GM23338 (cell line): ENCODE data around the gene TRPM7. TPM values are rescaled to one million over a fixed set of nuclear protein-coding genes. Genes with fewer than 3 reads are reported as not detected.

Experiments
- ATAC-seq: fragments of 200-7000 bp; cut with Tn5 transposase; 3 replicates; pipeline ENCODE4 v1.9.1; 2020
- DNase-seq: peaks from one replicate; pipeline ENCODE4 v3.0.0-alpha.2; 2015; ENCODE audit warnings: low spot score
- H2AFZ ChIP-seq: fragments of 200-600 bp; sonication (generic); 2 replicates; pipeline ENCODE4 v1.8.0; 2016; ENCODE audit warnings: antibody characterized with exemption, mild to moderate bottlenecking, moderate library complexity
- H3F3A ChIP-seq: fragments of 200-600 bp; sonication (generic); replicated peaks from 2 replicates; pipeline ENCODE4 v1.8.0; 2017; ENCODE audit warnings: antibody characterized with exemption, mixed run types, low read depth
- H3K27ac ChIP-seq: fragments of 200-600 bp; sonication (generic); 2 replicates; pipeline ENCODE4 v1.6.1; 2016; ENCODE audit warnings: low read depth
- H3K27me3 ChIP-seq: fragments of 200-600 bp; sonication (generic); 2 replicates; pipeline ENCODE4 v1.8.0; 2016; ENCODE audit warnings: mild to moderate bottlenecking, mixed run types, moderate library complexity; ENCODE audit not compliant: insufficient read depth
- H3K36me3 ChIP-seq: fragments of 200-600 bp; sonication (generic); 2 replicates; pipeline ENCODE4 v1.8.0; 2016; ENCODE audit warnings: mild to moderate bottlenecking; ENCODE audit not compliant: insufficient read depth
- H3K4me1 ChIP-seq: fragments of 200-600 bp; sonication (generic); 2 replicates; pipeline ENCODE4 v1.8.0; 2016; ENCODE audit warnings: mild to moderate bottlenecking, moderate library complexity; ENCODE audit not compliant: insufficient read depth
- H3K4me2 ChIP-seq: fragments of 200-600 bp; sonication (generic); 2 replicates; pipeline ENCODE4 v1.7.1; 2017; ENCODE audit warnings: mixed run types
- H3K4me3 ChIP-seq: fragments of 200-600 bp; sonication (generic); 2 replicates; pipeline ENCODE4 v1.6.1; 2016; ENCODE audit warnings: mixed run types
- H3K79me2 ChIP-seq: fragments of 200-600 bp; sonication (generic); replicated peaks from 2 replicates; pipeline ENCODE4 v1.8.0; 2017; ENCODE audit warnings: mild to moderate bottlenecking; ENCODE audit not compliant: insufficient read depth
- H3K9me2 ChIP-seq: fragments of 200-600 bp; sonication (generic); 2 replicates; pipeline ENCODE4 v1.8.0; 2017; ENCODE audit not compliant: insufficient read depth
- H4K20me1 ChIP-seq: fragments of 200-600 bp; sonication (generic); replicated peaks from 2 replicates; pipeline ENCODE4 v1.8.0; 2017; ENCODE audit warnings: mild to moderate bottlenecking; ENCODE audit not compliant: insufficient read depth
- H3K27ac Mint-ChIP-seq: 2 replicates; pipeline ENCODE4 v1.8.0; 2020; ENCODE audit warnings: inconsistent platforms, mild to moderate bottlenecking, moderate library complexity, mixed read lengths
- H3K27me3 Mint-ChIP-seq: 3 replicates; pipeline ENCODE4 v1.8.0; 2022; ENCODE audit warnings: low read depth, mild to moderate bottlenecking, moderate library complexity, mixed read lengths, inconsistent platforms; ENCODE audit not compliant: insufficient read depth, poor library complexity
- H3K36me3 Mint-ChIP-seq: 3 replicates; pipeline ENCODE4 v1.8.0; 2021; ENCODE audit warnings: low read depth, mild to moderate bottlenecking, inconsistent platforms, moderate library complexity, mixed read lengths
- H3K4me1 Mint-ChIP-seq: 3 replicates; pipeline ENCODE4 v1.8.0; 2020; ENCODE audit warnings: mild to moderate bottlenecking, inconsistent platforms, mixed read lengths
- H3K4me3 Mint-ChIP-seq: 3 replicates; pipeline ENCODE4 v1.8.0; 2021; ENCODE audit warnings: moderate library complexity, mild to moderate bottlenecking, inconsistent platforms, mixed read lengths
- H3K9me3 Mint-ChIP-seq: 3 replicates; pipeline ENCODE4 v1.8.0; 2020; ENCODE audit warnings: moderate library complexity, mild to moderate bottlenecking, inconsistent platforms, mixed read lengths
- CREB1 ChIP-seq: fragments of 250-450 bp; sonication (Bioruptor Pico); IDR thresholded peaks from 2 replicates; pipeline ENCODE4 v1.5.0; 2020; ENCODE audit warnings: low read depth, mild to moderate bottlenecking, moderate library complexity
- EZH2 ChIP-seq: fragments of 200-600 bp; sonication (generic); IDR thresholded peaks from one replicate; pipeline ENCODE4 v1.8.0; 2017; ENCODE audit warnings: antibody characterized with exemption, mild to moderate bottlenecking, low read depth; ENCODE audit not compliant: unreplicated experiment
- EZH2phosphoT487 ChIP-seq: fragments of 200-600 bp; sonication (generic); IDR thresholded peaks from one replicate; pipeline ENCODE4 v1.8.1; 2018; ENCODE audit warnings: antibody characterized with exemption; ENCODE audit not compliant: unreplicated experiment
- JUNB ChIP-seq: IDR thresholded peaks from one replicate; pipeline ENCODE4 v1.6.1; 2016; ENCODE audit warnings: antibody characterized with exemption; ENCODE audit not compliant: unreplicated experiment
- NANOG ChIP-seq: IDR thresholded peaks from 2 replicates; pipeline ENCODE4 v1.6.1; 2016; ENCODE audit warnings: antibody characterized with exemption, borderline replicate concordance
- POLR2AphosphoS5 ChIP-seq: IDR thresholded peaks from 2 replicates; pipeline ENCODE4 v1.6.1; 2016; ENCODE audit warnings: antibody characterized with exemption, low read depth
- STAT1 ChIP-seq: IDR thresholded peaks from one replicate; pipeline ENCODE4 v1.6.1; 2016; ENCODE audit warnings: antibody characterized with exemption; ENCODE audit not compliant: unreplicated experiment
- ZNF114 ChIP-seq: fragments of 250-450 bp; sonication (Bioruptor Pico); IDR thresholded peaks from 2 replicates; pipeline ENCODE4 v1.5.0; 2020; ENCODE audit warnings: mild to moderate bottlenecking, moderate library complexity
- ZNF331 ChIP-seq: fragments of 250-450 bp; sonication (Bioruptor Pico); IDR thresholded peaks from 2 replicates; pipeline ENCODE4 v1.5.0; 2020; ENCODE audit warnings: low read depth, mild to moderate bottlenecking, moderate library complexity
- polyA plus RNA-seq: library from polyadenylated mRNA; unstranded; fragments of >200 nt; fragmentation: Nextera tagmentation; extraction: Ambion mirVana; gene quantifications from 2 replicates; pipeline ENCODE4 v1.2.1, GENCODE V29; 2016
- total RNA-seq: library from RNA; depleted of rRNA; stranded (reverse); fragments of >200 nt; shearing (Covaris generic); gene quantifications from 2 replicates; pipeline ENCODE4 v1.2.3, GENCODE V29; 2014
- TF ChIP-seq, protein P1 (sequence below): fragments of 250-450 bp; sonication (Bioruptor Pico); IDR thresholded peaks from 2 replicates; pipeline ENCODE4 v1.5.0; 2020; ENCODE audit warnings: mild to moderate bottlenecking, moderate library complexity
- TF ChIP-seq, protein P2 (sequence below): IDR thresholded peaks from one replicate; pipeline ENCODE4 v1.6.1; 2018; ENCODE audit warnings: antibody characterized with exemption; ENCODE audit not compliant: unreplicated experiment
- TF ChIP-seq, protein P3 (sequence below): IDR thresholded peaks from 2 replicates; pipeline ENCODE4 v1.6.1; 2016; ENCODE audit warnings: antibody characterized with exemption
- TF ChIP-seq, protein P4 (sequence below), 2 experiments: fragments of 200-600 bp in 1 of 2; sonication (generic) in 1 of 2; conservative IDR thresholded peaks; 2 replicates each; pipeline versions ENCODE4 v1.5.1 to v1.6.1; 2016 to 2017; ENCODE audit warnings: antibody characterized with exemption in 2 of 2, low read depth in 2 of 2, mild to moderate bottlenecking in 2 of 2, moderate library complexity in 1 of 2

Gene TRPM7
- total and polyA plus RNA-seq, 2 experiments from 2014 or later, result 8.3 to 41.0 TPM

- Histone ChIP-seq H3K4me1 (no peaks in the 10 kb centered on the region), H3K36me3 (peaks cover 9% of the 10 kb centered on the region; the same call in 1 of the 2 replicates), H3K9me2 (no peaks in the 10 kb centered on the region), H3K27me3 (no peaks in the 10 kb centered on the region), H2AFZ (no peak overlapping the region), H3K4me3 (no peak overlapping the region), H3K4me2 (no peak overlapping the region), H3F3A (no peaks in the 10 kb centered on the region), H3K27ac (no peak overlapping the region), H4K20me1 (no peaks in the 10 kb centered on the region), H3K79me2 (no peaks in the 10 kb centered on the region)
- peaks cover 2% of the 10 kb centered on the region for H3K27me3 Mint-ChIP-seq
- peaks cover 14% of the 10 kb centered on the region; the same call in 2 of the 3 replicates for H3K36me3 Mint-ChIP-seq
- H3K4me1 Mint-ChIP-seq, result no peaks in the 10 kb centered on the region
- no peak overlapping the region for H3K27ac Mint-ChIP-seq
- TF ChIP-seq NANOG, result no peak
- TF ChIP-seq EZH2, result no peak
- TF ChIP-seq ZNF331 (CRISPR knock-in tag), result no peak
- TF ChIP-seq, protein P1, sequence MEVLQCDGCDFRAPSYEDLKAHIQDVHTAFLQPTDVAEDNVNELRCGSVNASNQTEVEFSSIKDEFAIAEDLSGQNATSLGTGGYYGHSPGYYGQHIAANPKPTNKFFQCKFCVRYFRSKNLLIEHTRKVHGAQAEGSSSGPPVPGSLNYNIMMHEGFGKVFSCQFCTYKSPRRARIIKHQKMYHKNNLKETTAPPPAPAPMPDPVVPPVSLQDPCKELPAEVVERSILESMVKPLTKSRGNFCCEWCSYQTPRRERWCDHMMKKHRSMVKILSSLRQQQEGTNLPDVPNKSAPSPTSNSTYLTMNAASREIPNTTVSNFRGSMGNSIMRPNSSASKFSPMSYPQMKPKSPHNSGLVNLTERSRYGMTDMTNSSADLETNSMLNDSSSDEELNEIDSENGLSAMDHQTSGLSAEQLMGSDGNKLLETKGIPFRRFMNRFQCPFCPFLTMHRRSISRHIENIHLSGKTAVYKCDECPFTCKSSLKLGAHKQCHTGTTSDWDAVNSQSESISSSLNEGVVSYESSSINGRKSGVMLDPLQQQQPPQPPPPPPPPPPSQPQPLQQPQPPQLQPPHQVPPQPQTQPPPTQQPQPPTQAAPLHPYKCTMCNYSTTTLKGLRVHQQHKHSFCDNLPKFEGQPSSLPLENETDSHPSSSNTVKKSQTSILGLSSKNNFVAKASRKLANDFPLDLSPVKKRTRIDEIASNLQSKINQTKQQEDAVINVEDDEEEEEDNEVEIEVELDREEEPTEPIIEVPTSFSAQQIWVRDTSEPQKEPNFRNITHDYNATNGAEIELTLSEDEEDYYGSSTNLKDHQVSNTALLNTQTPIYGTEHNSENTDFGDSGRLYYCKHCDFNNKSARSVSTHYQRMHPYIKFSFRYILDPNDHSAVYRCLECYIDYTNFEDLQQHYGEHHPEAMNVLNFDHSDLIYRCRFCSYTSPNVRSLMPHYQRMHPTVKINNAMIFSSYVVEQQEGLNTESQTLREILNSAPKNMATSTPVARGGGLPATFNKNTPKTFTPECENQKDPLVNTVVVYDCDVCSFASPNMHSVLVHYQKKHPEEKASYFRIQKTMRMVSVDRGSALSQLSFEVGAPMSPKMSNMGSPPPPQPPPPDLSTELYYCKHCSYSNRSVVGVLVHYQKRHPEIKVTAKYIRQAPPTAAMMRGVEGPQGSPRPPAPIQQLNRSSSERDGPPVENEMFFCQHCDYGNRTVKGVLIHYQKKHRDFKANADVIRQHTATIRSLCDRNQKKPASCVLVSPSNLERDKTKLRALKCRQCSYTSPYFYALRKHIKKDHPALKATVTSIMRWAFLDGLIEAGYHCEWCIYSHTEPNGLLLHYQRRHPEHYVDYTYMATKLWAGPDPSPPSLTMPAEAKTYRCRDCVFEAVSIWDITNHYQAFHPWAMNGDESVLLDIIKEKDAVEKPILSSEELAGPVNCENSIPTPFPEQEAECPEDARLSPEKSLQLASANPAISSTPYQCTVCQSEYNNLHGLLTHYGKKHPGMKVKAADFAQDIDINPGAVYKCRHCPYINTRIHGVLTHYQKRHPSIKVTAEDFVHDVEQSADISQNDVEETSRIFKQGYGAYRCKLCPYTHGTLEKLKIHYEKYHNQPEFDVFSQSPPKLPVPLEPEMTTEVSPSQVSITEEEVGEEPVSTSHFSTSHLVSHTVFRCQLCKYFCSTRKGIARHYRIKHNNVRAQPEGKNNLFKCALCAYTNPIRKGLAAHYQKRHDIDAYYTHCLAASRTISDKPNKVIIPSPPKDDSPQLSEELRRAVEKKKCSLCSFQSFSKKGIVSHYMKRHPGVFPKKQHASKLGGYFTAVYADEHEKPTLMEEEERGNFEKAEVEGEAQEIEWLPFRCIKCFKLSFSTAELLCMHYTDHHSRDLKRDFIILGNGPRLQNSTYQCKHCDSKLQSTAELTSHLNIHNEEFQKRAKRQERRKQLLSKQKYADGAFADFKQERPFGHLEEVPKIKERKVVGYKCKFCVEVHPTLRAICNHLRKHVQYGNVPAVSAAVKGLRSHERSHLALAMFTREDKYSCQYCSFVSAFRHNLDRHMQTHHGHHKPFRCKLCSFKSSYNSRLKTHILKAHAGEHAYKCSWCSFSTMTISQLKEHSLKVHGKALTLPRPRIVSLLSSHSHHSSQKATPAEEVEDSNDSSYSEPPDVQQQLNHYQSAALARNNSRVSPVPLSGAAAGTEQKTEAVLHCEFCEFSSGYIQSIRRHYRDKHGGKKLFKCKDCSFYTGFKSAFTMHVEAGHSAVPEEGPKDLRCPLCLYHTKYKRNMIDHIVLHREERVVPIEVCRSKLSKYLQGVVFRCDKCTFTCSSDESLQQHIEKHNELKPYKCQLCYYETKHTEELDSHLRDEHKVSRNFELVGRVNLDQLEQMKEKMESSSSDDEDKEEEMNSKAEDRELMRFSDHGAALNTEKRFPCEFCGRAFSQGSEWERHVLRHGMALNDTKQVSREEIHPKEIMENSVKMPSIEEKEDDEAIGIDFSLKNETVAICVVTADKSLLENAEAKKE (CRISPR knock-in tag), result no peak
- TF ChIP-seq POLR2AphosphoS5, result no peak
- no peak for TF ChIP-seq STAT1
- TF ChIP-seq ZNF114 (CRISPR knock-in tag), result no peak
- TF ChIP-seq, protein P2, sequence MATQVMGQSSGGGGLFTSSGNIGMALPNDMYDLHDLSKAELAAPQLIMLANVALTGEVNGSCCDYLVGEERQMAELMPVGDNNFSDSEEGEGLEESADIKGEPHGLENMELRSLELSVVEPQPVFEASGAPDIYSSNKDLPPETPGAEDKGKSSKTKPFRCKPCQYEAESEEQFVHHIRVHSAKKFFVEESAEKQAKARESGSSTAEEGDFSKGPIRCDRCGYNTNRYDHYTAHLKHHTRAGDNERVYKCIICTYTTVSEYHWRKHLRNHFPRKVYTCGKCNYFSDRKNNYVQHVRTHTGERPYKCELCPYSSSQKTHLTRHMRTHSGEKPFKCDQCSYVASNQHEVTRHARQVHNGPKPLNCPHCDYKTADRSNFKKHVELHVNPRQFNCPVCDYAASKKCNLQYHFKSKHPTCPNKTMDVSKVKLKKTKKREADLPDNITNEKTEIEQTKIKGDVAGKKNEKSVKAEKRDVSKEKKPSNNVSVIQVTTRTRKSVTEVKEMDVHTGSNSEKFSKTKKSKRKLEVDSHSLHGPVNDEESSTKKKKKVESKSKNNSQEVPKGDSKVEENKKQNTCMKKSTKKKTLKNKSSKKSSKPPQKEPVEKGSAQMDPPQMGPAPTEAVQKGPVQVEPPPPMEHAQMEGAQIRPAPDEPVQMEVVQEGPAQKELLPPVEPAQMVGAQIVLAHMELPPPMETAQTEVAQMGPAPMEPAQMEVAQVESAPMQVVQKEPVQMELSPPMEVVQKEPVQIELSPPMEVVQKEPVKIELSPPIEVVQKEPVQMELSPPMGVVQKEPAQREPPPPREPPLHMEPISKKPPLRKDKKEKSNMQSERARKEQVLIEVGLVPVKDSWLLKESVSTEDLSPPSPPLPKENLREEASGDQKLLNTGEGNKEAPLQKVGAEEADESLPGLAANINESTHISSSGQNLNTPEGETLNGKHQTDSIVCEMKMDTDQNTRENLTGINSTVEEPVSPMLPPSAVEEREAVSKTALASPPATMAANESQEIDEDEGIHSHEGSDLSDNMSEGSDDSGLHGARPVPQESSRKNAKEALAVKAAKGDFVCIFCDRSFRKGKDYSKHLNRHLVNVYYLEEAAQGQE, result no peak
- no peak for TF ChIP-seq EZH2phosphoT487
- TF ChIP-seq, protein P3, sequence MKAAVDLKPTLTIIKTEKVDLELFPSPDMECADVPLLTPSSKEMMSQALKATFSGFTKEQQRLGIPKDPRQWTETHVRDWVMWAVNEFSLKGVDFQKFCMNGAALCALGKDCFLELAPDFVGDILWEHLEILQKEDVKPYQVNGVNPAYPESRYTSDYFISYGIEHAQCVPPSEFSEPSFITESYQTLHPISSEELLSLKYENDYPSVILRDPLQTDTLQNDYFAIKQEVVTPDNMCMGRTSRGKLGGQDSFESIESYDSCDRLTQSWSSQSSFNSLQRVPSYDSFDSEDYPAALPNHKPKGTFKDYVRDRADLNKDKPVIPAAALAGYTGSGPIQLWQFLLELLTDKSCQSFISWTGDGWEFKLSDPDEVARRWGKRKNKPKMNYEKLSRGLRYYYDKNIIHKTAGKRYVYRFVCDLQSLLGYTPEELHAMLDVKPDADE, result no peak
- TF ChIP-seq, protein P4, sequence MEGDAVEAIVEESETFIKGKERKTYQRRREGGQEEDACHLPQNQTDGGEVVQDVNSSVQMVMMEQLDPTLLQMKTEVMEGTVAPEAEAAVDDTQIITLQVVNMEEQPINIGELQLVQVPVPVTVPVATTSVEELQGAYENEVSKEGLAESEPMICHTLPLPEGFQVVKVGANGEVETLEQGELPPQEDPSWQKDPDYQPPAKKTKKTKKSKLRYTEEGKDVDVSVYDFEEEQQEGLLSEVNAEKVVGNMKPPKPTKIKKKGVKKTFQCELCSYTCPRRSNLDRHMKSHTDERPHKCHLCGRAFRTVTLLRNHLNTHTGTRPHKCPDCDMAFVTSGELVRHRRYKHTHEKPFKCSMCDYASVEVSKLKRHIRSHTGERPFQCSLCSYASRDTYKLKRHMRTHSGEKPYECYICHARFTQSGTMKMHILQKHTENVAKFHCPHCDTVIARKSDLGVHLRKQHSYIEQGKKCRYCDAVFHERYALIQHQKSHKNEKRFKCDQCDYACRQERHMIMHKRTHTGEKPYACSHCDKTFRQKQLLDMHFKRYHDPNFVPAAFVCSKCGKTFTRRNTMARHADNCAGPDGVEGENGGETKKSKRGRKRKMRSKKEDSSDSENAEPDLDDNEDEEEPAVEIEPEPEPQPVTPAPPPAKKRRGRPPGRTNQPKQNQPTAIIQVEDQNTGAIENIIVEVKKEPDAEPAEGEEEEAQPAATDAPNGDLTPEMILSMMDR (conservative IDR thresholded peaks at IDR 0.05; ENCODE audit: low read depth in 2 of 2), result no peak
- no peak for TF ChIP-seq JUNB
- no peak for TF ChIP-seq CREB1 (CRISPR knock-in tag)
- no peak overlapping the region for H3K4me3 Mint-ChIP-seq
- H3K9me3 Mint-ChIP-seq, result no peaks in the 10 kb centered on the region
- no peak for ATAC-seq
- DNase-seq, result no peak
Measured at GRCh38 chr15:50735156-50735555, 48.6 kb upstream of the TRPM7 start.
